ENCODE results near the gene PATZ1. TPM values are rescaled to one million over a fixed set of nuclear protein-coding genes. Genes with fewer than 3 reads are reported as not detected.

Gene PATZ1
- total RNA-seq, 1 donor from 2014 or later: 33.8 TPM

GRCh38 chr22:31339148-31339832, 6.9 kb downstream of the PATZ1 start:
- no peak overlapping the region for H3K4me3 Mint-ChIP-seq
- H3K36me3 Mint-ChIP-seq (ENCODE audit: low read depth): peaks cover 78% of the 10 kb centered on the region
- H3K27ac Mint-ChIP-seq: peak overlapping the region; percentile 40
- H3K9me3 Mint-ChIP-seq: no peaks in the 10 kb centered on the region
- H3K4me1 Mint-ChIP-seq: peaks cover 48% of the 10 kb centered on the region
- H3K27me3 Mint-ChIP-seq: no peaks in the 10 kb centered on the region
- no peak for DNase-seq
- intact Hi-C loops (cut with micrococcal nuclease): no loop called here

DNA sequence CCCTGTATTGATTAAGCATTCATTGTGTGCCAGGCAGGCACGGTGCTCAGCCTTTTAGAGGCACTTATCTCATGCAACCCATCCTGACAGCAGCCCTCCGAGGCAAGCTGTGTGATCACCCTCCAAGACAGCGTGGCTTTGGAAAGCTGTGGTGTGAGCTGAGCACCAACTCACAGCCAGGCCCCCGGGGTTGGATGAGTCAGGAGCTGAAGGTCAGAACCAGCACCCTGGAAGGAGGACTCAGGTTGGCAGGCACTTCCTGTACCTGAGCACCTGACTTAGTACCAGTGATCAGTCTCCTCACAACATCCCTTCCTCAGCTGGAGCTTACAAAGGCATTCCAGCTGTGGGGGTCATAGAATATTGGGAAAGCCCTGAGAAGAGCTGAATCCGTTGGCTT, 9.0 kb downstream of the PATZ1 start:
- intact Hi-C loops (cut with micrococcal nuclease): no loop called here
- no peaks in the 10 kb centered on the region for H3K27me3 Mint-ChIP-seq
- no peak overlapping the region for H3K4me3 Mint-ChIP-seq
- H3K4me1 Mint-ChIP-seq: peaks cover 29% of the 10 kb centered on the region
- no peak for DNase-seq
- peak overlapping the region; percentile 14 for H3K27ac Mint-ChIP-seq
- H3K36me3 Mint-ChIP-seq (ENCODE audit: low read depth): peaks cover 77% of the 10 kb centered on the region
- no peaks in the 10 kb centered on the region for H3K9me3 Mint-ChIP-seq

GRCh38 chr22:31334329-31334728, 11.8 kb downstream of the PATZ1 start:
- H3K27ac Mint-ChIP-seq: no peak overlapping the region
- DNase-seq: no peak
- intact Hi-C loops (cut with micrococcal nuclease): loop anchor here (5.0 kb wide), 1 partner anchor 42 kb away; the partner anchor contains the start of gene PIK3IP1
- peaks cover 27% of the 10 kb centered on the region for H3K4me1 Mint-ChIP-seq
- no peak overlapping the region for H3K4me3 Mint-ChIP-seq
- no peaks in the 10 kb centered on the region for H3K9me3 Mint-ChIP-seq
- H3K27me3 Mint-ChIP-seq: no peaks in the 10 kb centered on the region
- peaks cover 69% of the 10 kb centered on the region for H3K36me3 Mint-ChIP-seq (ENCODE audit: low read depth)

- peak overlapping the region; percentile 54 for H3K27ac Mint-ChIP-seq
- peaks cover 25% of the 10 kb centered on the region for H3K4me1 Mint-ChIP-seq
- H3K4me3 Mint-ChIP-seq: no peak overlapping the region
- peaks cover 69% of the 10 kb centered on the region for H3K36me3 Mint-ChIP-seq (ENCODE audit: low read depth)
- H3K9me3 Mint-ChIP-seq: no peaks in the 10 kb centered on the region
- no peak for DNase-seq
- intact Hi-C loops (cut with micrococcal nuclease): loop anchor here (5.0 kb wide), 1 partner anchor 41 kb away; the partner anchor contains the start of gene PIK3IP1
- H3K27me3 Mint-ChIP-seq: no peaks in the 10 kb centered on the region
These were observed 12.5 kb downstream of the PATZ1 start for GRCh38 chr22:31333641-31334040.

GRCh38 chr22:31332886-31333285, 13.3 kb downstream of the PATZ1 start:
- no peaks in the 10 kb centered on the region for H3K27me3 Mint-ChIP-seq
- DNase-seq: no peak
- no peaks in the 10 kb centered on the region for H3K9me3 Mint-ChIP-seq
- no peak overlapping the region for H3K4me3 Mint-ChIP-seq
- intact Hi-C loops (cut with micrococcal nuclease): loop anchor here (5.0 kb wide), 1 partner anchor 41 kb away; the partner anchor contains the start of gene PIK3IP1
- no peak overlapping the region for H3K27ac Mint-ChIP-seq
- peaks cover 68% of the 10 kb centered on the region for H3K36me3 Mint-ChIP-seq (ENCODE audit: low read depth)
- peaks cover 21% of the 10 kb centered on the region for H3K4me1 Mint-ChIP-seq

- no peak overlapping the region for H3K27ac Mint-ChIP-seq
- peaks cover 17% of the 10 kb centered on the region for H3K4me1 Mint-ChIP-seq
- H3K36me3 Mint-ChIP-seq (ENCODE audit: low read depth): peaks cover 72% of the 10 kb centered on the region
- no peak overlapping the region for H3K4me3 Mint-ChIP-seq
- H3K27me3 Mint-ChIP-seq: no peaks in the 10 kb centered on the region
- no peak for DNase-seq
- intact Hi-C loops (cut with micrococcal nuclease): loop anchor here (5.0 kb wide), 1 partner anchor 40 kb away; the partner anchor contains the start of gene PIK3IP1
- no peaks in the 10 kb centered on the region for H3K9me3 Mint-ChIP-seq
These were observed 14.1 kb downstream of the PATZ1 start for GRCh38 chr22:31332010-31332409.

DNA sequence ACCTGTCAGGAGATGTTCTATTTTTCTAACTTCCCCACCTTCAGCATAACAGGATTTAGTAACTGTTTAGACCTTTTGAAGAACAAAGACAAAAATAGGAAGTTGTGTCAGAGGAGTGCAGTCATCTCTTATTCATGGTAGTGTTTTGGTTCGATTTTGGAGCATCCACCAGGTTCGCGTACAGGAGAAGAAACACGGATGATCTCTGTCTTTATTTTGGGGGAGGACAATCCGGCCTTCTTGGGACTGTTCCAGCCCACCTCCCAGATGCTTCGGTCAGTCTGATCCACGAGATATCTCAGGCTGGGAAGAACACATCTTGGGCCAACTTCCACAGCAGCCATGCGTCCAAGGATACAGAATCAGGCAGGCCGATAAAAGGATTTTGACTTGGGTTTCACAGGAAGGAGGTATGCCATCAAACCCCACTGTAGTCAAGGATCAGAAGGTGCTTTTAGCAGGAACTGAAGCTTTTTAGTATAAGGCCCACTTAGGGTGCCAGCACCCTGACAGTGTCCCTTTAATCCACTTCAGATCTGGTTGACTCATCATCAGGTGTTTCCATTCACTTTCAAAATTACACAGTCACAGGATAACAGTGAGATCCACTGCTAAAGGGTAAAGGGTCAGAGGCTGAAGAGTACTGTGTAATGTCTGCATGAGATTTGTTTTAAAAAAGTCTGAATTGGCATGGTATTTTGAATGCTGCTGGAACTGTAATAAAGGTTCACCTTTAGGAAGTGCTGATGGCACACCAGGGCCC, 16.5 kb downstream of the PATZ1 start:
- Mint-ChIP-seq H3K36me3 (ENCODE audit: low read depth) (peaks cover 70% of the 10 kb centered on the region), H3K4me1 (peaks cover 14% of the 10 kb centered on the region), H3K9me3 (no peaks in the 10 kb centered on the region), H3K4me3 (no peak overlapping the region), H3K27me3 (no peaks in the 10 kb centered on the region), H3K27ac (peak overlapping the region; percentile 59)
- no peak for DNase-seq
- intact Hi-C loops (cut with micrococcal nuclease): loop anchor here (5.0 kb wide), 1 partner anchor 37 kb away; the partner anchor contains the start of gene PIK3IP1

- Mint-ChIP-seq H3K4me3 (no peak overlapping the region), H3K27ac (no peak overlapping the region), H3K36me3 (ENCODE audit: low read depth) (peaks cover 65% of the 10 kb centered on the region), H3K27me3 (no peaks in the 10 kb centered on the region), H3K9me3 (no peaks in the 10 kb centered on the region), H3K4me1 (peaks cover 14% of the 10 kb centered on the region)
- no peak for DNase-seq
- intact Hi-C loops (cut with micrococcal nuclease): no loop called here
These were observed 17.1 kb downstream of the PATZ1 start for GRCh38 chr22:31329029-31329428.

- intact Hi-C loops (cut with micrococcal nuclease): no loop called here
- no peak overlapping the region for H3K4me3 Mint-ChIP-seq
- no peak overlapping the region for H3K27ac Mint-ChIP-seq
- no peaks in the 10 kb centered on the region for H3K9me3 Mint-ChIP-seq
- H3K36me3 Mint-ChIP-seq (ENCODE audit: low read depth): peaks cover 62% of the 10 kb centered on the region
- H3K4me1 Mint-ChIP-seq: peaks cover 14% of the 10 kb centered on the region
- DNase-seq: no peak
- no peaks in the 10 kb centered on the region for H3K27me3 Mint-ChIP-seq
These were observed 17.6 kb downstream of the PATZ1 start for GRCh38 chr22:31328544-31328960.

GRCh38 chr22:31327806-31328543, 18.2 kb downstream of the PATZ1 start:
- intact Hi-C loops (cut with micrococcal nuclease): no loop called here
- no peak overlapping the region for H3K4me3 Mint-ChIP-seq
- H3K4me1 Mint-ChIP-seq: peaks cover 15% of the 10 kb centered on the region
- H3K27ac Mint-ChIP-seq: peak overlapping the region; percentile 15
- H3K9me3 Mint-ChIP-seq: no peaks in the 10 kb centered on the region
- H3K36me3 Mint-ChIP-seq (ENCODE audit: low read depth): peaks cover 59% of the 10 kb centered on the region
- no peak for DNase-seq
- no peaks in the 10 kb centered on the region for H3K27me3 Mint-ChIP-seq

GRCh38 chr22:31326877-31327276, 19.3 kb downstream of the PATZ1 start:
- intact Hi-C loops (cut with micrococcal nuclease): no loop called here
- no peak for DNase-seq
- no peak overlapping the region for H3K27ac Mint-ChIP-seq
- peaks cover 15% of the 10 kb centered on the region for H3K4me1 Mint-ChIP-seq
- no peak overlapping the region for H3K4me3 Mint-ChIP-seq
- H3K36me3 Mint-ChIP-seq (ENCODE audit: low read depth): peaks cover 59% of the 10 kb centered on the region
- no peaks in the 10 kb centered on the region for H3K9me3 Mint-ChIP-seq
- no peaks in the 10 kb centered on the region for H3K27me3 Mint-ChIP-seq

GRCh38 chr22:31323578-31324550, 22.3 kb downstream of the PATZ1 start:
- H3K4me3 Mint-ChIP-seq: no peak overlapping the region
- H3K27ac Mint-ChIP-seq: peak overlapping the region; percentile 13
- peaks cover 43% of the 10 kb centered on the region for H3K36me3 Mint-ChIP-seq (ENCODE audit: low read depth)
- H3K27me3 Mint-ChIP-seq: no peaks in the 10 kb centered on the region
- intact Hi-C loops (cut with micrococcal nuclease): no loop called here
- peaks cover 2% of the 10 kb centered on the region for H3K4me1 Mint-ChIP-seq
- H3K9me3 Mint-ChIP-seq: no peaks in the 10 kb centered on the region
- no peak for DNase-seq

- peaks cover 2% of the 10 kb centered on the region for H3K4me1 Mint-ChIP-seq
- H3K36me3 Mint-ChIP-seq (ENCODE audit: low read depth): peaks cover 27% of the 10 kb centered on the region
- DNase-seq: no peak
- no peak overlapping the region for H3K27ac Mint-ChIP-seq
- no peaks in the 10 kb centered on the region for H3K27me3 Mint-ChIP-seq
- intact Hi-C loops (cut with micrococcal nuclease): no loop called here
- H3K9me3 Mint-ChIP-seq: no peaks in the 10 kb centered on the region
- H3K4me3 Mint-ChIP-seq: no peak overlapping the region
These were observed 24.7 kb downstream of the PATZ1 start for GRCh38 chr22:31321421-31321820.
